Measurements from ENCODE around the gene LRRC66.
A peak's percentile ranks its signal among the peaks of the same experiment; 100 is the strongest.

Gene LRRC66

GRCh38 chr4:52019936-52020657 is at the start of gene LRRC66:
Gene LRRC66 (minus strand): TSS chr4:52020363. CDS start chr4:52017613, 2,750 bp downstream.
- DNase-seq: no peak

- DNase-seq: no peak
Observed at GRCh38 chr4:52069571-52069970, 49.4 kb upstream of the LRRC66 start.

- DNase-seq: no peak
Observed at GRCh38 chr4:52059372-52059771, 39.2 kb upstream of the LRRC66 start.

- DNase-seq: no peak
Observed at GRCh38 chr4:52058275-52058674, 38.1 kb upstream of the LRRC66 start.

- DNase-seq: no peak
Observed at GRCh38 chr4:52057196-52057595, 37.0 kb upstream of the LRRC66 start.

- no peak for DNase-seq
Observed at GRCh38 chr4:52054254-52054653, 34.1 kb upstream of the LRRC66 start.

GRCh38 chr4:52052475-52052780 is 32.3 kb upstream of the LRRC66 start:
- no peak for DNase-seq

- DNase-seq: no peak
Observed at GRCh38 chr4:52051615-52052474, 31.7 kb upstream of the LRRC66 start.

- no peak for DNase-seq
Observed at GRCh38 chr4:52051213-52051614, 31.1 kb upstream of the LRRC66 start, which contains the start of gene SPATA18. Gene SPATA18 (plus strand): TSS chr4:52051304. CDS start chr4:52051705, 401 bp downstream.

GRCh38 chr4:52049266-52049665 is 29.1 kb upstream of the LRRC66 start:
- DNase-seq: no peak

- DNase-seq: no peak
Observed at GRCh38 chr4:52045028-52045427, 24.9 kb upstream of the LRRC66 start.

GRCh38 chr4:52038103-52038912 is 18.1 kb upstream of the LRRC66 start, which contains the start of gene SGCB:
Gene SGCB (minus strand): TSS chr4:52038299. CDS start chr4:52038259, 40 bp downstream.
- peak; percentile 43 to 46 (median 44) for DNase-seq

- DNase-seq: no peak
Observed at GRCh38 chr4:52037689-52038102, 17.5 kb upstream of the LRRC66 start.

- no peak for DNase-seq
Observed at GRCh38 chr4:52036886-52037530, 16.8 kb upstream of the LRRC66 start.

- DNase-seq: no peak
Observed at GRCh38 chr4:52035190-52035589, 15.0 kb upstream of the LRRC66 start.

GRCh38 chr4:52032005-52032404 is 11.8 kb upstream of the LRRC66 start:
- DNase-seq: no peak

GRCh38 chr4:52028970-52029369 is 8.8 kb upstream of the LRRC66 start:
- DNase-seq: no peak

- DNase-seq: no peak
Observed at GRCh38 chr4:52017814-52018213, 2.3 kb downstream of the LRRC66 start.

- DNase-seq: no peak
Observed at GRCh38 chr4:52016981-52017380, 3.2 kb downstream of the LRRC66 start.

- DNase-seq: no peak
Observed at GRCh38 chr4:52015366-52015765, 4.8 kb downstream of the LRRC66 start.

- DNase-seq: no peak
Observed at GRCh38 chr4:52014903-52015302, 5.3 kb downstream of the LRRC66 start.

GRCh38 chr4:52012651-52013050 is 7.5 kb downstream of the LRRC66 start:
- DNase-seq: no peak

GRCh38 chr4:52010986-52011385 is 9.2 kb downstream of the LRRC66 start:
- no peak for DNase-seq
